ENCODE measurements around the gene TTF2. TPM values are rescaled to one million over a fixed set of nuclear protein-coding genes. Genes with fewer than 3 reads are reported as not detected.

TTF2 gene
- total RNA-seq, 4 donors from 2014 or later, result 6.6 to 12.8 (median 9.0) TPM

DNA sequence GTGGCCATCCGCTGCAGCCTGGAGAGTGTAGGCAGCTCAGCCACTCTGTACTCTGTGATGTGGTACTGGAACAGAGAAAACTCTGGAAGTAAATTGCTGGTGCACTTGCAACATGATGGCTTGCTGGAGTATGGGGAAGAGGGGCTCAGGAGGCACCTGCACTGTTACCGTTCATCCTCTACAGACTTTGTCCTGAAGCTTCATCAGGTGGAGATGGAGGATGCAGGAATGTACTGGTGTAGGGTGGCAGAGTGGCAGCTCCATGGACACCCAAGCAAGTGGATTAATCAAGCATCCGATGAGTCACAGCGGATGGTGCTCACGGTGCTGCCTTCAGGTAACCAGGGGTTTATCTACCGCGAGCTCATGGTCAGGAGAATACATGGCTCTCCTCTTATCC lies 34.6 kb upstream of the TTF2 start:
- TF ChIP-seq POLR2A (IDR thresholded peaks at IDR 0.05; ENCODE audit: low read depth) (no peak), POLR2AphosphoS5 (IDR thresholded peaks at IDR 0.05) (no peak), CTCF (IDR thresholded peaks at IDR 0.05) (no peak), EP300 (IDR thresholded peaks at IDR 0.05) (no peak)
- Histone ChIP-seq H3K9me3 (no peaks in the 10 kb centered on the region), H3K4me1 (peaks cover 0 to 4% (median 0%) of the 10 kb centered on the region in 4 donors), H3K27ac (replicated peaks in 1 of 4) (no peak overlapping the region), H3K36me3 (no peaks in the 10 kb centered on the region), H3K4me3 (no peak overlapping the region), H3K27me3 (no peaks in the 10 kb centered on the region)
- WGBS, result 95% methylated on average over 7 of the region's 7 CpGs
- peak; percentile 66 for DNase-seq (ENCODE audit: extremely low spot score)
- intact Hi-C loops (cut with DNase I), result no loop called here

- Histone ChIP-seq H3K4me1 (peaks cover 0 to 4% (median 0%) of the 10 kb centered on the region in 4 donors), H3K27ac (replicated peaks in 1 of 4) (no peak overlapping the region), H3K4me3 (no peak overlapping the region), H3K36me3 (no peaks in the 10 kb centered on the region), H3K9me3 (no peaks in the 10 kb centered on the region), H3K27me3 (no peaks in the 10 kb centered on the region)
- intact Hi-C loops (cut with DNase I), result no loop called here
- WGBS, result 55% methylated on average over 6 of the region's 6 CpGs
- no peak for DNase-seq (ENCODE audit: extremely low spot score)
- no peak for TF ChIP-seq POLR2AphosphoS5 (IDR thresholded peaks at IDR 0.05)
- no peak for TF ChIP-seq EP300 (IDR thresholded peaks at IDR 0.05)
- no peak for TF ChIP-seq POLR2A (IDR thresholded peaks at IDR 0.05; ENCODE audit: low read depth)
- no peak for TF ChIP-seq CTCF (IDR thresholded peaks at IDR 0.05)
These were observed 33.8 kb upstream of the TTF2 start for GRCh38 chr1:117026361-117026760.

DNA sequence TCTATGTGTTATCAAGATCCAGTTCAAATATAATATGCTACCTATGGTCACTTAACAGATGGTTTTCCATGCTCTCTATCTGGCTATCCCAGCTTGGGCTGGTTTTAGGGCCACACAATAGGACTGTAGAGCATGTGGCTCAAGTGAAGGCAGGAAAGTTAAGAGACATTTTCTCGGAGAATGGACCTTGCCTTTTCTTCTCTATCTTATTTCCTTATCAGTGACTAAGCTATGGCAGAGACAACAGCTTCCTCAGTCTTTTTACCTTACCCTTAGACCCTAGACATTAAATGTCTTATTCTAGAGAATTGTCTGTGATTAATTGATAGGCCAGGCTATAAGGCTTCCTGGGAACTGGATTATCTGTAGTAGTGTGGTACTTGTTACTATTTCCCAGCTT lies 30.4 kb upstream of the TTF2 start:
- H3K27me3 ChIP-seq, result no peaks in the 10 kb centered on the region
- intact Hi-C loops (cut with DNase I), result no loop called here
- H3K27ac ChIP-seq (replicated peaks in 1 of 4), result no peak overlapping the region
- TF ChIP-seq EP300 (IDR thresholded peaks at IDR 0.05) (no peak), CTCF (IDR thresholded peaks at IDR 0.05) (no peak), POLR2A (IDR thresholded peaks at IDR 0.05; ENCODE audit: low read depth) (no peak), POLR2AphosphoS5 (IDR thresholded peaks at IDR 0.05) (no peak)
- H3K4me1 ChIP-seq, result peaks cover 0 to 4% (median 0%) of the 10 kb centered on the region in 4 donors
- no peaks in the 10 kb centered on the region for H3K9me3 ChIP-seq
- DNase-seq (ENCODE audit: extremely low spot score), result no peak
- no peaks in the 10 kb centered on the region for H3K36me3 ChIP-seq
- WGBS, result 97% methylated on average over 1 of the region's 1 CpG
- H3K4me3 ChIP-seq, result no peak overlapping the region

DNA sequence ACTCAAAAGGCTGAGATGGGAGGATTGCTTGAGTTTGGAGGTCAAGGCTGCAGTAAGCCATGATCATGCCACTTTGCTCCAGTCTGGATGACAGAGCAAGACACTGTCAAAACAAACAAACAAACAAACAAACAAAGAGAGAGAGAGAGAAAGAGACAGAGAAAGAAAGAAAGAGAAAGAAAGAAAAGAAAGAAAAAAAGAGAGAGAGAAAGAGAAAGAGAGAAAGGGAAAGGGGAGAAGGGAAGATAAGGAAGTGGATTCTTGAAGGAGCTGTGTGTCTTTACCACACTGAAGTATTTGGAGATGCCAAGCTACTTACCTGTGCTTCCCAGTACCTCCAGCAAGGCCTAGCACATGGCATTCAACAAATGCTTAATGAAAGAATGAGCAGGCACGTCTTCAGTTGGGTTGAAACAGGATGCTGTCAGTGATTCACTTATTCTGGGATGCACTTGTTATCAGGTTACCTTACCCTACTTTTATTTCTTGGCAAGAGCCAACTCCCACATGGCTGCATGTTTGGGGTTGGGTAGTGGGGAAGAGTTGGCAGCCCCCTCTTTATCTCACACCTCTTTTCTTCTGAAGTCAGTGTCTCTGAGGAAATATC lies 29.8 kb upstream of the TTF2 start:
- intact Hi-C loops (cut with DNase I), result no loop called here
- DNase-seq (ENCODE audit: extremely low spot score), result peak; percentile 72
- Histone ChIP-seq H3K27me3 (no peaks in the 10 kb centered on the region), H3K4me3 (no peak overlapping the region), H3K36me3 (no peaks in the 10 kb centered on the region), H3K27ac (replicated peaks in 1 of 4) (no peak overlapping the region), H3K4me1 (peaks cover 0 to 4% (median 0%) of the 10 kb centered on the region in 4 donors), H3K9me3 (no peaks in the 10 kb centered on the region)
- TF ChIP-seq CTCF (IDR thresholded peaks at IDR 0.05), result no peak
- no peak for TF ChIP-seq POLR2A (IDR thresholded peaks at IDR 0.05; ENCODE audit: low read depth)
- no peak for TF ChIP-seq POLR2AphosphoS5 (IDR thresholded peaks at IDR 0.05)
- TF ChIP-seq EP300 (IDR thresholded peaks at IDR 0.05), result no peak
- 86% methylated on average over 1 of the region's 1 CpG for WGBS

DNA sequence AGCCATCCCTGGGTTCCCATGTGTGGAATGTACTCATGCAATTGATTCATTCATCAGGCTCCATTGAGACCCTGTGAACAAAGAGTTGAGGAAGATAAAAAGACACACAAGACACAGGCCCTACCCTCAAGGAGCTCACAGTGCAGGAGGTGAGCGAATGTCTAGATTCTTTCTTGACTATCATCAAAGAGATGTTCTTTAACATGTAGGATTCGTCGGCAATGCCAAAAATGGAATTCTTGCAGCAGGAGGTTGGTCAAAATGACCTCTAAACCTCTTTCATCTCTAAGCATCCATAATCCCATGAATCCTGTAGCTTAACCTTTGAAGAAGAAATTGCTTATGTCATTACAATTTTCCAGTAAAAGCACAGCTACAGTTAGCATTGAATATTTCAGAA lies 27.9 kb upstream of the TTF2 start:
- Histone ChIP-seq H3K4me1 (no peaks in the 10 kb centered on the region), H3K27ac (replicated peaks in 1 of 4) (no peak overlapping the region), H3K9me3 (no peaks in the 10 kb centered on the region), H3K4me3 (no peak overlapping the region), H3K27me3 (no peaks in the 10 kb centered on the region), H3K36me3 (no peaks in the 10 kb centered on the region)
- 95% methylated on average over 3 of the region's 3 CpGs for WGBS
- intact Hi-C loops (cut with DNase I), result no loop called here
- DNase-seq (ENCODE audit: extremely low spot score), result peak; percentile 37
- no peak for TF ChIP-seq POLR2AphosphoS5 (IDR thresholded peaks at IDR 0.05)
- no peak for TF ChIP-seq EP300 (IDR thresholded peaks at IDR 0.05)
- no peak for TF ChIP-seq POLR2A (IDR thresholded peaks at IDR 0.05; ENCODE audit: low read depth)
- no peak for TF ChIP-seq CTCF (IDR thresholded peaks at IDR 0.05)
